Measurements from ENCODE around the gene KRTAP10-7. TPM values are rescaled to one million over a fixed set of nuclear protein-coding genes. Genes with fewer than 3 reads are reported as not detected.

KRTAP10-7 gene
- total and polyA plus RNA-seq, 9 of the 15 experiments (the other 6 are each of a cell fraction or from before 2014, with no cell fraction given), result not detected

DNA sequence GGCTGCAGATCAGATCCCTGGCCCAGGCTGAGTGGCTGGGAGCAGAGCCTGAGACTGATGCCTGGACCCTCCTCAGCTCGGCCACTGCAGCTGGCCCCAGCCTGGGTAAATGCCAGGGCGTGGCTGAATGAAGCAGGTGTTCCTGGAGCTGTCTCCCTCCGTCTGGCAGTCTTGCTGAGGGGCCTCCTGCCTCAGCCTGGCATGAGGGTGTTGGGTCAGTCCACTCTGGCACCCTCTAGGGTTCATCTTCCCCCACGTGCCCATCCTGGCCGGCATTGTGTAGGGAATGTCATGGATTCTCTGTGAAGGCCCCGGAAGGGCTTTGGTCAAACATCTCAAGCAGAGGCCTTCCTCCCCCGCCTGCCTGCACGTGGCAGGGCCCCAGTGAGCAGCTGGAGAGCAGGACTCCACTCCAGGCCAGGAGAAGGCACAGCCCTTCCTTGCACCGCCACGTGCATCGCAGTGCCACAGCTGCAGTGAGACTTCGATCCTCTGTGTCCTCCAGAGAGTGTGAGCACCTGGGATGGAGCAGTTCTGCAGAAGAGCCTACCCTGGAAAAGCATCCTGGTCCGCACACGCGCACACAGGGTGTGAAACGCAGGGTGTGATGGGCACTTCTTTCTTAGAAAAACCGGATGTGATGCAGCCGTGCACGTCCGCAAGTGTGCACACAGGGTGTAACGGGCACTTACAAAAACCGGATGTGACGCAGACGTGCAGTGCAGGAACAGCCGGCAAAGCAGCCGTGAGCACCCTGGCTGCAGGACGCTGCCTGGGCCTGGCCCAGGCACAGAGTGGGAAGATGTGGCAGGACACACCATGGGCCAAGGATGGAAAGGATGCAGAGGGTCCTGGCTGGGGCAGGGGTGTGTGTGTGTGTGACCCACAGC, 31.5 kb upstream of the KRTAP10-7 start (continued):
- TF ChIP-seq, protein P1, sequence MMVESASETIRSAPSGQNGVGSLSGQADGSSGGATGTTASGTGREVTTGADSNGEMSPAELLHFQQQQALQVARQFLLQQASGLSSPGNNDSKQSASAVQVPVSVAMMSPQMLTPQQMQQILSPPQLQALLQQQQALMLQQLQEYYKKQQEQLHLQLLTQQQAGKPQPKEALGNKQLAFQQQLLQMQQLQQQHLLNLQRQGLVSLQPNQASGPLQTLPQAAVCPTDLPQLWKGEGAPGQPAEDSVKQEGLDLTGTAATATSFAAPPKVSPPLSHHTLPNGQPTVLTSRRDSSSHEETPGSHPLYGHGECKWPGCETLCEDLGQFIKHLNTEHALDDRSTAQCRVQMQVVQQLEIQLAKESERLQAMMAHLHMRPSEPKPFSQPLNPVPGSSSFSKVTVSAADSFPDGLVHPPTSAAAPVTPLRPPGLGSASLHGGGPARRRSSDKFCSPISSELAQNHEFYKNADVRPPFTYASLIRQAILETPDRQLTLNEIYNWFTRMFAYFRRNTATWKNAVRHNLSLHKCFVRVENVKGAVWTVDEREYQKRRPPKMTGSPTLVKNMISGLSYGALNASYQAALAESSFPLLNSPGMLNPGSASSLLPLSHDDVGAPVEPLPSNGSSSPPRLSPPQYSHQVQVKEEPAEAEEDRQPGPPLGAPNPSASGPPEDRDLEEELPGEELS (CRISPR knock-in tag; IDR thresholded peaks at IDR 0.05; ENCODE audit: borderline replicate concordance), result no peak
- TF ChIP-seq, protein P2, sequence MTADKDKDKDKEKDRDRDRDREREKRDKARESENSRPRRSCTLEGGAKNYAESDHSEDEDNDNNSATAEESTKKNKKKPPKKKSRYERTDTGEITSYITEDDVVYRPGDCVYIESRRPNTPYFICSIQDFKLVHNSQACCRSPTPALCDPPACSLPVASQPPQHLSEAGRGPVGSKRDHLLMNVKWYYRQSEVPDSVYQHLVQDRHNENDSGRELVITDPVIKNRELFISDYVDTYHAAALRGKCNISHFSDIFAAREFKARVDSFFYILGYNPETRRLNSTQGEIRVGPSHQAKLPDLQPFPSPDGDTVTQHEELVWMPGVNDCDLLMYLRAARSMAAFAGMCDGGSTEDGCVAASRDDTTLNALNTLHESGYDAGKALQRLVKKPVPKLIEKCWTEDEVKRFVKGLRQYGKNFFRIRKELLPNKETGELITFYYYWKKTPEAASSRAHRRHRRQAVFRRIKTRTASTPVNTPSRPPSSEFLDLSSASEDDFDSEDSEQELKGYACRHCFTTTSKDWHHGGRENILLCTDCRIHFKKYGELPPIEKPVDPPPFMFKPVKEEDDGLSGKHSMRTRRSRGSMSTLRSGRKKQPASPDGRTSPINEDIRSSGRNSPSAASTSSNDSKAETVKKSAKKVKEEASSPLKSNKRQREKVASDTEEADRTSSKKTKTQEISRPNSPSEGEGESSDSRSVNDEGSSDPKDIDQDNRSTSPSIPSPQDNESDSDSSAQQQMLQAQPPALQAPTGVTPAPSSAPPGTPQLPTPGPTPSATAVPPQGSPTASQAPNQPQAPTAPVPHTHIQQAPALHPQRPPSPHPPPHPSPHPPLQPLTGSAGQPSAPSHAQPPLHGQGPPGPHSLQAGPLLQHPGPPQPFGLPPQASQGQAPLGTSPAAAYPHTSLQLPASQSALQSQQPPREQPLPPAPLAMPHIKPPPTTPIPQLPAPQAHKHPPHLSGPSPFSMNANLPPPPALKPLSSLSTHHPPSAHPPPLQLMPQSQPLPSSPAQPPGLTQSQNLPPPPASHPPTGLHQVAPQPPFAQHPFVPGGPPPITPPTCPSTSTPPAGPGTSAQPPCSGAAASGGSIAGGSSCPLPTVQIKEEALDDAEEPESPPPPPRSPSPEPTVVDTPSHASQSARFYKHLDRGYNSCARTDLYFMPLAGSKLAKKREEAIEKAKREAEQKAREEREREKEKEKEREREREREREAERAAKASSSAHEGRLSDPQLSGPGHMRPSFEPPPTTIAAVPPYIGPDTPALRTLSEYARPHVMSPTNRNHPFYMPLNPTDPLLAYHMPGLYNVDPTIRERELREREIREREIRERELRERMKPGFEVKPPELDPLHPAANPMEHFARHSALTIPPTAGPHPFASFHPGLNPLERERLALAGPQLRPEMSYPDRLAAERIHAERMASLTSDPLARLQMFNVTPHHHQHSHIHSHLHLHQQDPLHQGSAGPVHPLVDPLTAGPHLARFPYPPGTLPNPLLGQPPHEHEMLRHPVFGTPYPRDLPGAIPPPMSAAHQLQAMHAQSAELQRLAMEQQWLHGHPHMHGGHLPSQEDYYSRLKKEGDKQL (CRISPR knock-in tag; IDR thresholded peaks at IDR 0.05; ENCODE audit: borderline replicate concordance), result 0 out of 2 replicates have a peak, but pooled peaks have one; percentile 18
- TF ChIP-seq ETV1 (tag; conservative IDR thresholded peaks at IDR 0.05; ENCODE audit: low read depth), result peak; percentile 67
- TF ChIP-seq, protein P3, sequence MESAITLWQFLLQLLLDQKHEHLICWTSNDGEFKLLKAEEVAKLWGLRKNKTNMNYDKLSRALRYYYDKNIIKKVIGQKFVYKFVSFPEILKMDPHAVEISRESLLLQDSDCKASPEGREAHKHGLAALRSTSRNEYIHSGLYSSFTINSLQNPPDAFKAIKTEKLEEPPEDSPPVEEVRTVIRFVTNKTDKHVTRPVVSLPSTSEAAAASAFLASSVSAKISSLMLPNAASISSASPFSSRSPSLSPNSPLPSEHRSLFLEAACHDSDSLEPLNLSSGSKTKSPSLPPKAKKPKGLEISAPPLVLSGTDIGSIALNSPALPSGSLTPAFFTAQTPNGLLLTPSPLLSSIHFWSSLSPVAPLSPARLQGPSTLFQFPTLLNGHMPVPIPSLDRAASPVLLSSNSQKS (CRISPR knock-in tag; IDR thresholded peaks at IDR 0.05), result no peak
- peak; percentile 97 for TF ChIP-seq L3MBTL2 (IDR thresholded peaks at IDR 0.05)
- TF ChIP-seq DNMT1 (IDR thresholded peaks at IDR 0.05), result no peak
- TF ChIP-seq ZNF316 (IDR thresholded peaks at IDR 0.05), result peak; percentile 30
- TF ChIP-seq, protein P4, sequence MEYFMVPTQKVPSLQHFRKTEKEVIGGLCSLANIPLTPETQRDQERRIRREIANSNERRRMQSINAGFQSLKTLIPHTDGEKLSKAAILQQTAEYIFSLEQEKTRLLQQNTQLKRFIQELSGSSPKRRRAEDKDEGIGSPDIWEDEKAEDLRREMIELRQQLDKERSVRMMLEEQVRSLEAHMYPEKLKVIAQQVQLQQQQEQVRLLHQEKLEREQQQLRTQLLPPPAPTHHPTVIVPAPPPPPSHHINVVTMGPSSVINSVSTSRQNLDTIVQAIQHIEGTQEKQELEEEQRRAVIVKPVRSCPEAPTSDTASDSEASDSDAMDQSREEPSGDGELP (CRISPR knock-in tag; IDR thresholded peaks at IDR 0.05; ENCODE audit: borderline replicate concordance), result peak; percentile 54; the same call in 1 of the 2 replicates
- TF ChIP-seq MYC (IDR thresholded peaks at IDR 0.05; ENCODE audit: low read depth, low read length), result 0 out of 2 replicates have a peak, but pooled peaks have one; percentile 33
- no peak for TF ChIP-seq MYC (CRISPR knock-in tag; IDR thresholded peaks at IDR 0.05; ENCODE audit: borderline replicate concordance, low read depth)
- no peak for TF ChIP-seq ATF1 (CRISPR knock-in tag; IDR thresholded peaks at IDR 0.05)
- peak; percentile 84 for TF ChIP-seq ATF1 (tag; IDR thresholded peaks at IDR 0.05)
